ENCODE data around the gene ASB1.

ASB1 gene

DNA sequence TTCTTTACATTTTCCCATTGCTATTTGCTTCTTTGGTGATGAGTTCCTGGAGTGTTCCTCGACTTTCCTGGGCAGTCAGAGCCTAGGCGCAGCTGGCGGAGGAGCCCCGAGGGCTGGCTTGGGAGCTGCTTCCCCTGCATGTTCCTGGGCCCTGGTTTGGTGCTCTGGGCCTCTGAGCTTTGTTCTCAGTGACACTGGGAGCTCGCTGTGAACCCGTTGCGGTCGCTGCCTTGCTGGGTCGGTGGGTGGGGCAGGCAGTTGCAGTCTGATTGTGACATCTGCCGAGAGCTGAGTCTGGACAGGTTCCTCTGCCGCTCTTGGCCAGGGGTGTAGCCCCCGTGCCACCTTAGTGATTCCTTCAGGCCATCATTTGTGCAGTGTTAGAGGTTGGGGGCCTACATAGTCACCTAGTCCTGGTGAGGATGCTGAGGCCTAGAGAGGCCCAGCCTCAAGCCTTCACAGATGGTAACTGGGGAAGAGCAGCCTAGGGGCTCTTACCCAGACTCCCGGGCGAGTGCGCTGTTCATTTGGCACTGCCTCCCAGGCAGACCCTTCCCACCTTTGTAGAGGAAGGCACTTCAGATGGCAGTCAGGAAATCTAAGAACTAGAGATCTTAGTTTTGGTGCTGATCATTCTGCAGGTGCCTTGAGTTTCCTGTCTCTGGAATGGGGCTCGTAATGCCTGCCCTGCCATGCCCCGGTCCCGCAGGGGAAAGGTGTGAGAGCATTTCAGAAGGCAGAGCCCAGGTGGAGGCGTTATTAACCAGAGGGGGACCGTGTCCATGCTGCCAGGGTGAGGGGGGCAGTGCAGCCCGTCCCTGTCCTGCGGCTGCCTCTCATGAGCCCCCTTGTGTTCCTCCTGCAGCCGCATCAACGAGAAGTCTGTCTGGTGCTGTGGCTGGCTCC is 8.4 kb downstream of the ASB1 start:
- Histone ChIP-seq H2BK12ac (ENCODE audit: low read length) (no peak overlapping the region), H3K4me3 (ENCODE audit: low read length in 2 of 2) (no peak overlapping the region), H3K27me3 (ENCODE audit: control insufficient read depth in 3 of 3, insufficient read depth in 3 of 3, low read depth in 1 of 3, low read length in 3 of 3) (no peaks in the 10 kb centered on the region), H3K9ac (ENCODE audit: low read depth, low read length, poor library complexity) (no peak overlapping the region), H3K18ac (ENCODE audit: low read length) (no peak overlapping the region), H3K27ac (replicated peaks; ENCODE audit: low read length) (no peak overlapping the region), H4K91ac (ENCODE audit: low read depth, low read length, poor library complexity) (peak overlapping the region; percentile 43), H3K36me3 (replicated peaks in 1 of 2; ENCODE audit: control insufficient read depth in 2 of 2, insufficient read depth in 2 of 2, low read length in 2 of 2) (peaks cover 25 to 88% of the 10 kb centered on the region in 2 donors), H2BK15ac (ENCODE audit: low read length) (no peak overlapping the region), H3K4me2 (ENCODE audit: insufficient read depth, low read length, poor library complexity, severe bottlenecking) (no peak overlapping the region), H3K14ac (ENCODE audit: low read length) (no peak overlapping the region), H2AFZ (ENCODE audit: low read length) (no peak overlapping the region), H2BK120ac (ENCODE audit: low read depth, low read length) (no peak overlapping the region), H3K4ac (ENCODE audit: low read length) (no peak overlapping the region), H3K23ac (ENCODE audit: low read depth, low read length, poor library complexity) (no peak overlapping the region), H3K9me3 (replicated peaks in 1 of 2; ENCODE audit: control insufficient read depth in 2 of 2, insufficient read depth in 1 of 2, low read depth in 1 of 2, low read length in 2 of 2) (peaks cover 5 to 12% of the 10 kb centered on the region in 2 donors), H3K79me1 (ENCODE audit: low read depth, low read length) (peaks cover 5% of the 10 kb centered on the region), H2BK5ac (ENCODE audit: low read length) (no peak overlapping the region), H3K4me1 (ENCODE audit: control insufficient read depth in 2 of 2, insufficient read depth in 1 of 2, low read depth in 1 of 2, low read length in 2 of 2) (no peaks in the 10 kb centered on the region), H2AK5ac (ENCODE audit: low read depth, low read length) (no peak overlapping the region), H4K8ac (ENCODE audit: low read depth, low read length) (no peak overlapping the region)
- WGBS, 2 donors (ENCODE audit: extremely low coverage in 2 of 2, insufficient read length in 2 of 2, insufficient replicate concordance in 1 of 2): no CpG with 5 or more reads among the region's 24 CpGs
- DNase-seq (ENCODE audit: low spot score): no peak

DNA sequence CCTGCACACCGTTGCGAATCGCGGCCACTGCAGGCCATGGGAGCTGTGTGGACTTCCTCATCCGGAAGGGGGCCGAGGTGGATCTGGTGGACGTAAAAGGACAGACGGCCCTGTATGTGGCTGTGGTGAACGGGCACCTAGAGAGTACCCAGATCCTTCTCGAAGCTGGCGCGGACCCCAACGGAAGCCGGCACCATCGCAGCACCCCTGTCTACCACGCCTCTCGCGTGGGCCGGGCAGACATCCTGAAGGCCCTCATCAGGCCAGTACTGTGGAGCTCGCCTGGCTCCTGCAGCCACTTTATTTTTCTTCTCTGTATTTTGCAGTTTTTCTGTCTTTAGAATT is 9.0 kb downstream of the ASB1 start:
- no peak overlapping the region for H3K14ac ChIP-seq (ENCODE audit: low read length)
- peaks cover 7% of the 10 kb centered on the region for H3K79me1 ChIP-seq (ENCODE audit: low read depth, low read length)
- H2BK12ac ChIP-seq (ENCODE audit: low read length): no peak overlapping the region
- no CpG with 5 or more reads among the region's 20 CpGs for WGBS, 2 donors (ENCODE audit: extremely low coverage in 2 of 2, insufficient read length in 2 of 2, insufficient replicate concordance in 1 of 2)
- H3K36me3 ChIP-seq (replicated peaks in 1 of 2; ENCODE audit: control insufficient read depth in 2 of 2, insufficient read depth in 2 of 2, low read length in 2 of 2): peaks cover 23 to 88% of the 10 kb centered on the region in 2 donors
- H2AK5ac ChIP-seq (ENCODE audit: low read depth, low read length): no peak overlapping the region
- H4K8ac ChIP-seq (ENCODE audit: low read depth, low read length): no peak overlapping the region
- no peak overlapping the region for H2BK15ac ChIP-seq (ENCODE audit: low read length)
- no peak overlapping the region for H3K4ac ChIP-seq (ENCODE audit: low read length)
- peaks cover under 1 to 6% of the 10 kb centered on the region in 2 donors for H3K9me3 ChIP-seq (replicated peaks in 1 of 2; ENCODE audit: control insufficient read depth in 2 of 2, insufficient read depth in 1 of 2, low read depth in 1 of 2, low read length in 2 of 2)
- no peaks in the 10 kb centered on the region for H3K27me3 ChIP-seq (ENCODE audit: control insufficient read depth in 3 of 3, insufficient read depth in 3 of 3, low read depth in 1 of 3, low read length in 3 of 3)
- no peak overlapping the region for H3K23ac ChIP-seq (ENCODE audit: low read depth, low read length, poor library complexity)
- no peak overlapping the region for H2AFZ ChIP-seq (ENCODE audit: low read length)
- no peak overlapping the region for H3K18ac ChIP-seq (ENCODE audit: low read length)
- H2BK120ac ChIP-seq (ENCODE audit: low read depth, low read length): no peak overlapping the region
- no peaks in the 10 kb centered on the region for H3K4me1 ChIP-seq (ENCODE audit: control insufficient read depth in 2 of 2, insufficient read depth in 1 of 2, low read depth in 1 of 2, low read length in 2 of 2)
- H3K27ac ChIP-seq (replicated peaks; ENCODE audit: low read length): no peak overlapping the region
- H3K4me2 ChIP-seq (ENCODE audit: insufficient read depth, low read length, poor library complexity, severe bottlenecking): no peak overlapping the region
- no peak overlapping the region for H2BK5ac ChIP-seq (ENCODE audit: low read length)
- DNase-seq (ENCODE audit: low spot score): no peak
- H3K4me3 ChIP-seq (ENCODE audit: low read length in 2 of 2): no peak overlapping the region
- H4K91ac ChIP-seq (ENCODE audit: low read depth, low read length, poor library complexity): peak overlapping the region; percentile 43
- no peak overlapping the region for H3K9ac ChIP-seq (ENCODE audit: low read depth, low read length, poor library complexity)

- DNase-seq (ENCODE audit: low spot score): no peak
- no peak overlapping the region for H2BK120ac ChIP-seq (ENCODE audit: low read depth, low read length)
- H2BK12ac ChIP-seq (ENCODE audit: low read length): no peak overlapping the region
- H3K14ac ChIP-seq (ENCODE audit: low read length): no peak overlapping the region
- H3K9ac ChIP-seq (ENCODE audit: low read depth, low read length, poor library complexity): no peak overlapping the region
- no peak overlapping the region for H3K4ac ChIP-seq (ENCODE audit: low read length)
- no peak overlapping the region for H2AK5ac ChIP-seq (ENCODE audit: low read depth, low read length)
- no CpG with 5 or more reads among the region's 24 CpGs for WGBS, 2 donors (ENCODE audit: extremely low coverage in 2 of 2, insufficient read length in 2 of 2, insufficient replicate concordance in 1 of 2)
- peaks cover 17 to 82% of the 10 kb centered on the region in 2 donors for H3K36me3 ChIP-seq (replicated peaks in 1 of 2; ENCODE audit: control insufficient read depth in 2 of 2, insufficient read depth in 2 of 2, low read length in 2 of 2)
- H4K8ac ChIP-seq (ENCODE audit: low read depth, low read length): no peak overlapping the region
- H3K23ac ChIP-seq (ENCODE audit: low read depth, low read length, poor library complexity): no peak overlapping the region
- H3K18ac ChIP-seq (ENCODE audit: low read length): no peak overlapping the region
- H4K91ac ChIP-seq (ENCODE audit: low read depth, low read length, poor library complexity): no peak overlapping the region
- H2BK15ac ChIP-seq (ENCODE audit: low read length): no peak overlapping the region
- H3K27ac ChIP-seq (replicated peaks; ENCODE audit: low read length): no peak overlapping the region
- H3K4me1 ChIP-seq (ENCODE audit: control insufficient read depth in 2 of 2, insufficient read depth in 1 of 2, low read depth in 1 of 2, low read length in 2 of 2): peaks cover 0 to 7% of the 10 kb centered on the region in 2 donors
- no peak overlapping the region for H3K4me3 ChIP-seq (ENCODE audit: low read length in 2 of 2)
- no peaks in the 10 kb centered on the region for H3K9me3 ChIP-seq (replicated peaks in 1 of 2; ENCODE audit: control insufficient read depth in 2 of 2, insufficient read depth in 1 of 2, low read depth in 1 of 2, low read length in 2 of 2)
- no peak overlapping the region for H2AFZ ChIP-seq (ENCODE audit: low read length)
- H3K4me2 ChIP-seq (ENCODE audit: insufficient read depth, low read length, poor library complexity, severe bottlenecking): no peak overlapping the region
- no peaks in the 10 kb centered on the region for H3K27me3 ChIP-seq (ENCODE audit: control insufficient read depth in 3 of 3, insufficient read depth in 3 of 3, low read depth in 1 of 3, low read length in 3 of 3)
- H3K79me1 ChIP-seq (ENCODE audit: low read depth, low read length): peaks cover 8% of the 10 kb centered on the region
- no peak overlapping the region for H2BK5ac ChIP-seq (ENCODE audit: low read length)
Observed at GRCh38 chr2:238438856-238439849, 12.4 kb downstream of the ASB1 start.

DNA sequence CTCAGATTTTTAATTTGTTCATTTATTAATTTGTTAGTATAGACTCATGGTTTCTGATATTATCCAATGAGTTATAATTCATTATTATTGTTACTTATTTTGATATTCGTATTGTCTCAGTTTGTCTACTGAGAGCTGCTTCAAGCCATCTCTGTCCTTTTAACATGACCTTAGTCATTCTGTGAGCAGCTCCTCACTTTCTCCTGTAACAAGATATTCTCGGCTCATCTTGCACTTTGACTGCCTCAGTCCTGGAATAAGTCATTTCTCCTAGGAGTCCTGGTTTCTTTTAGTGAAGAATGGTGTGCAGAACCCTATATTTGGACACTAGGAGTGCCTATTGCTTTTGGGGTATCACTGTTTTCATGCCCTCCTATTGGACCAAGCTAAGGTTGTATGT is 13.2 kb downstream of the ASB1 start:
- Histone ChIP-seq H3K23ac (ENCODE audit: low read depth, low read length, poor library complexity) (no peak overlapping the region), H2AK5ac (ENCODE audit: low read depth, low read length) (no peak overlapping the region), H3K4me1 (ENCODE audit: control insufficient read depth in 2 of 2, insufficient read depth in 1 of 2, low read depth in 1 of 2, low read length in 2 of 2) (peaks cover 0 to 7% of the 10 kb centered on the region in 2 donors), H3K4me3 (ENCODE audit: low read length in 2 of 2) (no peak overlapping the region), H3K27me3 (ENCODE audit: control insufficient read depth in 3 of 3, insufficient read depth in 3 of 3, low read depth in 1 of 3, low read length in 3 of 3) (no peaks in the 10 kb centered on the region), H3K14ac (ENCODE audit: low read length) (no peak overlapping the region), H3K18ac (ENCODE audit: low read length) (no peak overlapping the region), H3K4ac (ENCODE audit: low read length) (no peak overlapping the region), H3K79me1 (ENCODE audit: low read depth, low read length) (peaks cover 6% of the 10 kb centered on the region), H3K4me2 (ENCODE audit: insufficient read depth, low read length, poor library complexity, severe bottlenecking) (no peak overlapping the region), H2BK15ac (ENCODE audit: low read length) (no peak overlapping the region), H4K91ac (ENCODE audit: low read depth, low read length, poor library complexity) (no peak overlapping the region), H2BK120ac (ENCODE audit: low read depth, low read length) (no peak overlapping the region), H3K9ac (ENCODE audit: low read depth, low read length, poor library complexity) (no peak overlapping the region), H4K8ac (ENCODE audit: low read depth, low read length) (no peak overlapping the region), H2AFZ (ENCODE audit: low read length) (no peak overlapping the region), H3K9me3 (replicated peaks in 1 of 2; ENCODE audit: control insufficient read depth in 2 of 2, insufficient read depth in 1 of 2, low read depth in 1 of 2, low read length in 2 of 2) (no peaks in the 10 kb centered on the region), H3K36me3 (replicated peaks in 1 of 2; ENCODE audit: control insufficient read depth in 2 of 2, insufficient read depth in 2 of 2, low read length in 2 of 2) (peaks cover 21 to 82% of the 10 kb centered on the region in 2 donors), H2BK12ac (ENCODE audit: low read length) (no peak overlapping the region), H3K27ac (replicated peaks; ENCODE audit: low read length) (no peak overlapping the region), H2BK5ac (ENCODE audit: low read length) (no peak overlapping the region)
- no peak for DNase-seq (ENCODE audit: low spot score)
- WGBS, 2 donors (ENCODE audit: extremely low coverage in 2 of 2, insufficient read length in 2 of 2, insufficient replicate concordance in 1 of 2): no CpG with 5 or more reads among the region's 2 CpGs
